MCF 10A (cell line): ENCODE measurements around the gene FKBP2. TPM values are rescaled to one million over a fixed set of nuclear protein-coding genes. Genes with fewer than 3 reads are reported as not detected.

Experiments
- BruUV-seq: library from RNA; stranded (reverse); fragments of 400-500 nt; replicated peaks from 2 replicates; lab custom pipeline; 2021; lab: Mats Ljungman, UMichigan
- CTCF ChIA-PET: fragments of 300-600 bp; sonication (Branson Sonifier 250); formaldehyde crosslinking; extraction: SDS; loops from one replicate; lab custom pipeline; 2021; ENCODE audit warnings: antibody characterized with exemption, inconsistent platforms; lab: Yijun Ruan, JAX
- POLR2A ChIA-PET: fragments of 300-600, 350-650 bp; sonication (Branson Sonifier 250); formaldehyde crosslinking; extraction: SDS; loops from one replicate; lab custom pipeline; 2020; ENCODE audit warnings: antibody characterized with exemption, inconsistent platforms; lab: Yijun Ruan, JAX
- DNase-seq: peaks from one replicate; pipeline ENCODE4 v3.0.0-alpha.2; 2018; ENCODE audit not compliant: unreplicated experiment
- H3K27ac Mint-ChIP-seq: one replicate; pipeline ENCODE4 v1.8.0; 2022; ENCODE audit warnings: mild to moderate bottlenecking, low read depth, mixed read lengths; ENCODE audit not compliant: unreplicated experiment
- H3K27me3 Mint-ChIP-seq: one replicate; pipeline ENCODE4 v1.8.0; 2022; ENCODE audit warnings: mixed read lengths; ENCODE audit not compliant: insufficient read depth, unreplicated experiment
- H3K36me3 Mint-ChIP-seq: one replicate; pipeline ENCODE4 v1.8.0; 2022; ENCODE audit warnings: mild to moderate bottlenecking, moderate library complexity, mixed read lengths; ENCODE audit not compliant: insufficient read depth, unreplicated experiment
- H3K4me1 Mint-ChIP-seq: one replicate; pipeline ENCODE4 v1.8.0; 2022; ENCODE audit warnings: mixed read lengths; ENCODE audit not compliant: insufficient read depth, unreplicated experiment
- H3K4me3 Mint-ChIP-seq: one replicate; pipeline ENCODE4 v1.8.0; 2022; ENCODE audit warnings: mild to moderate bottlenecking, moderate library complexity, mixed read lengths; ENCODE audit not compliant: unreplicated experiment
- H3K9me3 Mint-ChIP-seq: one replicate; pipeline ENCODE4 v1.8.0; 2022; ENCODE audit warnings: mixed read lengths; ENCODE audit not compliant: unreplicated experiment
- intact Hi-C: fragments of 100-400 bp; cut with micrococcal nuclease; formaldehyde crosslinking; loops from 2 replicates; pipeline ENCODE4 v1.14.1; 2022
- total RNA-seq: library from RNA; stranded (reverse); gene quantifications from 2 replicates; pipeline ENCODE4 v1.2.3, GENCODE V29; 2022
- TF ChIP-seq, protein P1 (sequence below): fragments of 200-600 bp; IDR thresholded peaks from one replicate; pipeline ENCODE4 v1.8.0; 2022; ENCODE audit warnings: antibody characterized with exemption, mild to moderate bottlenecking; ENCODE audit not compliant: unreplicated experiment

Gene FKBP2
- total RNA-seq, 1 experiment from 2014 or later = 86.0 TPM

DNA sequence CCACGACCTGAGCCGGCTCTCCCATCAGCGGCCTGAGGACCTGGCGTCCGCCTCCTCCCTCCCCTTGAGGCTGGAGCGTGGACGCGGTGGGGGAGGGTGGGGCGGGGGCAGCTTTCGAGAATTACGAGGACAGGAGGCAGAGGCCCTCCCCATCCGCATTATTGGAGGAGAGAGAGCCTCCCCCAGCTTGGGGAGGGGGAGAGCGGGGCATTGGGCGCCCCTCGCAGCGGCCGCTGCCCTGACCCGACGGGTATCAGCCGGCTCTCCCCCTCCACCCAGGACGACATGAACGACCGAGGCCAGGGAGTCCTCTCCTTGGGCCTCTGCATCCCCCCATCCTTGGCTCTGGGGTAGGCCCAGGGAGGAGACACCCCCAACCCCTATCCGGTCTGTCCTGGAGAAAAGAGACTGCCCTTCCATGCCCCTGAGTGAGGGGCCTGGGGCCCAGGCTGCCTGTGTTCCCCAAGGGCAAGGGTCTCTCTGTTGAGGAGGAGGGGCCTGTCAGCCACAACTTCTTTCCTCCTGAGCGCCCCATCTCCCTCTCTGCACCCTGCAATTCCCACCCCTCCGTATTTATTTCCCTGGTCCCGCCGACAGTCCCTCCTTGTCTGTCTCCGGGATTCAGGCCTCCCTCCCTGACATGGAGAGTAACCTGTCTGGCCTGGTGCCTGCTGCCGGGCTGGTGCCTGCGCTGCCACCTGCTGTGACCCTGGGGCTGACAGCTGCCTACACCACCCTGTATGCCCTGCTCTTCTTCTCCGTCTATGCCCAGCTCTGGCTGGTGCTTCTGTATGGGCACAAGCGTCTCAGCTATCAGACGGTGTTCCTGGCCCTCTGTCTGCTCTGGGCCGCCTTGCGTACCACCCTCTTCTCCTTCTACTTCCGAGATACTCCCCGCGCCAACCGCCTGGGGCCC, 45.2 kb downstream of the FKBP2 start:
- BruUV-seq = no TSS peak
- no peaks in the 10 kb centered on the region for H3K9me3 Mint-ChIP-seq
- TF ChIP-seq, protein P1, sequence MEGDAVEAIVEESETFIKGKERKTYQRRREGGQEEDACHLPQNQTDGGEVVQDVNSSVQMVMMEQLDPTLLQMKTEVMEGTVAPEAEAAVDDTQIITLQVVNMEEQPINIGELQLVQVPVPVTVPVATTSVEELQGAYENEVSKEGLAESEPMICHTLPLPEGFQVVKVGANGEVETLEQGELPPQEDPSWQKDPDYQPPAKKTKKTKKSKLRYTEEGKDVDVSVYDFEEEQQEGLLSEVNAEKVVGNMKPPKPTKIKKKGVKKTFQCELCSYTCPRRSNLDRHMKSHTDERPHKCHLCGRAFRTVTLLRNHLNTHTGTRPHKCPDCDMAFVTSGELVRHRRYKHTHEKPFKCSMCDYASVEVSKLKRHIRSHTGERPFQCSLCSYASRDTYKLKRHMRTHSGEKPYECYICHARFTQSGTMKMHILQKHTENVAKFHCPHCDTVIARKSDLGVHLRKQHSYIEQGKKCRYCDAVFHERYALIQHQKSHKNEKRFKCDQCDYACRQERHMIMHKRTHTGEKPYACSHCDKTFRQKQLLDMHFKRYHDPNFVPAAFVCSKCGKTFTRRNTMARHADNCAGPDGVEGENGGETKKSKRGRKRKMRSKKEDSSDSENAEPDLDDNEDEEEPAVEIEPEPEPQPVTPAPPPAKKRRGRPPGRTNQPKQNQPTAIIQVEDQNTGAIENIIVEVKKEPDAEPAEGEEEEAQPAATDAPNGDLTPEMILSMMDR = peak; percentile 21
- peak; percentile 42 for DNase-seq
- peaks cover 29% of the 10 kb centered on the region for H3K36me3 Mint-ChIP-seq
- H3K4me3 Mint-ChIP-seq = peak overlapping the region; percentile 76
- H3K4me1 Mint-ChIP-seq = peaks cover 15% of the 10 kb centered on the region
- peak overlapping the region; percentile 84 for H3K27ac Mint-ChIP-seq
- peaks cover 9% of the 10 kb centered on the region for H3K27me3 Mint-ChIP-seq
- ChIA-PET POLR2A (interaction anchor here (0.9 to 8.2 kb wide), 8 partner anchors 9 to 100 kb away, joined by 3 to 125 read pairs (median 8); partner anchors contain the start of genes CATSPERZ, PLCB3, PRDX5 and STIP1), CTCF (interaction anchor here (0.6 to 9.9 kb wide), 3 partner anchors 14 to 22 kb away, joined by 3 to 96 read pairs (median 5); partner anchors contain the start of gene CATSPERZ)
- intact Hi-C loops = loop anchor here (1.0 to 5.0 kb wide), 4 partner anchors 19 to 99 kb away; partner anchors contain the start of genes ESRRA, PLCB3 and STIP1

DNA sequence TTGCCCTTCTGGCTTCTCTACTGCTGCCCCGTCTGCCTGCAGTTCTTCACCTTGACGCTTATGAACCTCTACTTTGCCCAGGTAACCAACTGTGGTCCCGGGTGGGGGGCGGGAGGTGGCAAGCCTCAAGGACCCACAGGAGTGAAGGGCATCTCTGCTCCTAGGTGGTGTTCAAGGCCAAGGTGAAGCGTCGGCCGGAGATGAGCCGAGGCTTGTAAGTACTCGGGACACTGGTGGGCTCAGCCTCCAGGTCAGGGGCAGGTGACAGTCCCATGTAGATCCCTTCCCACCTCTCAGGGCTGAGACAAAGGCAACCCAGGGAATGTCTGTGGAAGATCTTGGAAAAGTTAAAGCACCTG, 45.9 kb downstream of the FKBP2 start:
- H3K27ac Mint-ChIP-seq = peak overlapping the region; percentile 77
- ChIA-PET CTCF (interaction anchor here (9.9 kb wide), 1 partner anchor 16 kb away, joined by 96 read pairs; the partner anchor contains the start of gene CATSPERZ), POLR2A (interaction anchor here (0.9 to 3.1 kb wide), 4 partner anchors 10 to 45 kb away, joined by 3 to 24 read pairs (median 8); partner anchors contain the start of genes PLCB3, PRDX5 and TRMT112)
- BruUV-seq = no TSS peak
- peak overlapping the region; percentile 76 for H3K4me3 Mint-ChIP-seq
- no peak for DNase-seq
- H3K27me3 Mint-ChIP-seq = peaks cover 11% of the 10 kb centered on the region
- TF ChIP-seq, protein P1 = no peak
- H3K9me3 Mint-ChIP-seq = no peaks in the 10 kb centered on the region
- peaks cover 22% of the 10 kb centered on the region for H3K36me3 Mint-ChIP-seq
- peaks cover 15% of the 10 kb centered on the region for H3K4me1 Mint-ChIP-seq
- intact Hi-C loops = loop anchor here (1.0 to 5.0 kb wide), 4 partner anchors 18 to 99 kb away; partner anchors contain the start of genes ESRRA, PLCB3 and STIP1

DNA sequence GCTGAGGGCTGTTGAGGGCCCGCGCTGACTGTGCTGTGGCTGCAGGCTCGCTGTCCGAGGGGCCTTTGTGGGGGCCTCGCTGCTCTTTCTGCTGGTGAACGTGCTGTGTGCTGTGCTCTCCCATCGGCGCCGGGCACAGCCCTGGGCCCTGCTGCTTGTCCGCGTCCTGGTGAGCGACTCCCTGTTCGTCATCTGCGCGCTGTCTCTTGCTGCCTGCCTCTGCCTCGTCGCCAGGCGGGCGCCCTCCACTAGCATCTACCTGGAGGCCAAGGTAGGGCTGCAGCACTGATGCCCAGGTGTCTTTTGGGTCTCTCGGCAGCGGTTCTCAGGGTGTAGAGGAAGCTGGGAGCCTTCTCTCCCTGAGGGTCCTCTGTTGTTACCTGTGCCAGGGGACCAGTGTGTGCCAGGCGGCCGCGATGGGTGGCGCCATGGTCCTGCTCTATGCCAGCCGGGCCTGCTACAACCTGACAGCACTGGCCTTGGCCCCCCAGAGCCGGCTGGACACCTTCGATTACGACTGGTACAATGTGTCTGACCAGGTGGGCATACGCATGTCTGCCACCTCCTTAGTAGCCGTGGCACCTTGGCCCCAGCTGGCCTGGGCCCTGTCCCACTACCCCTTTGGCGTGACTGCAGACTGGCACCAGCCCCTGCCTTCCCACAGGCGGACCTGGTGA, 46.9 kb downstream of the FKBP2 start:
- no peaks in the 10 kb centered on the region for H3K9me3 Mint-ChIP-seq
- CTCF ChIA-PET = interaction anchor here (0.6 to 9.9 kb wide), 2 partner anchors 15 to 809 kb away, joined by 3 to 96 read pairs; partner anchors contain the start of gene CATSPERZ

More for the DNA sequence above, 46.9 kb downstream of the FKBP2 start:
- POLR2A ChIA-PET = interaction anchor here (1.1 kb wide), 1 partner anchor 36 kb away, joined by 3 read pairs; the partner anchor contains the start of gene PLCB3
- peaks cover 13% of the 10 kb centered on the region for H3K36me3 Mint-ChIP-seq
- TF ChIP-seq, protein P1 = no peak
- no peak for DNase-seq
- no TSS peak for BruUV-seq
- peaks cover 15% of the 10 kb centered on the region for H3K4me1 Mint-ChIP-seq
- intact Hi-C loops = loop anchor here (2.0 to 5.0 kb wide), 3 partner anchors 17 to 101 kb away; partner anchors contain the start of genes ESRRA, PLCB3 and STIP1
- H3K27ac Mint-ChIP-seq = no peak overlapping the region
- H3K27me3 Mint-ChIP-seq = peaks cover 11% of the 10 kb centered on the region
- H3K4me3 Mint-ChIP-seq = no peak overlapping the region
